K562 (cell line): ENCODE data around the gene BCKDK. TPM values are rescaled to one million over a fixed set of nuclear protein-coding genes. Genes with fewer than 3 reads are reported as not detected.

Experiments
- BRD9 ChIP-seq: fragments of 450-650 bp; IDR thresholded peaks from 2 replicates; pipeline ENCODE4 v1.6.1; 2018; ENCODE audit warnings: low read depth; ENCODE audit not compliant: partially characterized antibody
- CHD2 ChIP-seq: IDR thresholded peaks from 2 replicates; pipeline ENCODE4 v1.6.1; 2011; ENCODE audit warnings: low read depth, low read length
- KDM5B ChIP-seq: fragments of 200-600 bp; sonication (generic); IDR thresholded peaks from 2 replicates; pipeline ENCODE4 v1.6.1; 2012; ENCODE audit warnings: low read depth, mild to moderate bottlenecking, moderate library complexity, low read length, control low read depth, inconsistent platforms; ENCODE audit not compliant: insufficient replicate concordance
- MBD2 ChIP-seq: sonication (generic); IDR thresholded peaks from 2 replicates; pipeline ENCODE4 v1.6.1; 2016; ENCODE audit warnings: low read depth, borderline replicate concordance
- MEIS2 ChIP-seq: fragments of 450-650 bp; IDR thresholded peaks from 2 replicates; pipeline ENCODE4 v1.6.1; 2014; ENCODE audit warnings: mild to moderate bottlenecking; ENCODE audit not compliant: partially characterized antibody
- PHF20 ChIP-seq: fragments of 450-650 bp; IDR thresholded peaks from 2 replicates; pipeline ENCODE4 v1.6.1; 2018; ENCODE audit not compliant: partially characterized antibody
- RBM25 ChIP-seq: fragments of 200-400 bp; formaldehyde crosslinking; IDR thresholded peaks from 2 replicates; pipeline ENCODE4 v1.6.1; 2018; ENCODE audit warnings: low read length, low read depth, moderate library complexity; ENCODE audit not compliant: severe bottlenecking
- RFX7 ChIP-seq: fragments of 250-450 bp; sonication (Bioruptor Pico); IDR thresholded peaks from 2 replicates; pipeline ENCODE4 v1.5.1; 2021; ENCODE audit warnings: mild to moderate bottlenecking
- THRAP3 ChIP-seq: fragments of 450-650 bp; IDR thresholded peaks from 2 replicates; pipeline ENCODE4 v1.6.1; 2016; ENCODE audit warnings: mild to moderate bottlenecking, inconsistent platforms, borderline replicate concordance
- YY1 ChIP-seq, 3 experiments: IDR thresholded peaks; 2 replicates each; pipeline ENCODE4 v1.6.1; 2011; ENCODE audit warnings: low read length in 2 of 3, mild to moderate bottlenecking in 2 of 3, moderate library complexity in 2 of 3, borderline replicate concordance in 1 of 3, control low read depth in 1 of 3, low read depth in 1 of 3; ENCODE audit not compliant: insufficient read depth in 3 of 3, insufficient replicate concordance in 2 of 3, control insufficient read depth in 1 of 3, insufficient read length in 1 of 3; ENCODE audit errors: extremely low read depth in 1 of 3
- ZNF696 ChIP-seq: fragments of 250-450 bp; sonication (Bioruptor Pico); conservative IDR thresholded peaks from 2 replicates; pipeline ENCODE4 v1.4.0; 2020; ENCODE audit warnings: mild to moderate bottlenecking, moderate library complexity
- polyA plus RNA-seq, 8 experiments: library from polyadenylated mRNA; depleted of rRNA in 4 of 8; stranded (reverse) in 5 of 8; unstranded in 3 of 8; fragments of >200 nt; fragmentation: Nextera tagmentation in 2 of 8; fragmentation: Illumina TruSeq in 1 of 8; extraction: Ambion mirVana in 2 of 8; extraction: Trizol in 1 of 8; gene quantifications; 2 replicates each; pipeline versions ENCODE4 v1.2.1 to v1.2.3, GENCODE V29; 2011 to 2014; ENCODE audit warnings: inconsistent platforms in 1 of 8, missing spikeins in 1 of 8
- total RNA-seq, 7 experiments: library from RNA; depleted of rRNA in 6 of 7; stranded (reverse); fragments of >200 nt in 6 of 7; fragmentation: Illumina TruSeq in 2 of 7; extraction: Trizol in 2 of 7; gene quantifications; 2 replicates each; pipeline versions ENCODE4 v1.2.1 to v1.2.3, GENCODE V29; 2011 to 2021; ENCODE audit warnings: low replicate concordance in 1 of 7
- TF ChIP-seq, protein P1 (sequence below): sonication (generic); formaldehyde crosslinking; IDR thresholded peaks from 2 replicates; pipeline ENCODE4 v1.8.0; 2022; ENCODE audit warnings: mild to moderate bottlenecking, missing genetic modification reagents
- TF ChIP-seq, protein P2 (sequence below): sonication (generic); formaldehyde crosslinking; IDR thresholded peaks from 2 replicates; pipeline ENCODE4 v1.8.0; 2022; ENCODE audit warnings: missing genetic modification reagents, mild to moderate bottlenecking, moderate library complexity, borderline replicate concordance
- TF ChIP-seq, protein P3 (sequence below), 2 experiments: fragments of 450-650 bp in 1 of 2; sonication (generic) in 1 of 2; formaldehyde crosslinking in 1 of 2; IDR thresholded peaks; 2 replicates each; pipeline versions ENCODE4 v1.7.1 to v1.9.0; 2016 to 2022; ENCODE audit warnings: inconsistent platforms in 1 of 2, mild to moderate bottlenecking in 1 of 2, missing genetic modification reagents in 1 of 2

BCKDK gene
- total and polyA plus RNA-seq, 9 of the 15 experiments (the other 6 are each of a cell fraction or from before 2014, with no cell fraction given): 0.58 to 34.8 (median 13.1) TPM

DNA sequence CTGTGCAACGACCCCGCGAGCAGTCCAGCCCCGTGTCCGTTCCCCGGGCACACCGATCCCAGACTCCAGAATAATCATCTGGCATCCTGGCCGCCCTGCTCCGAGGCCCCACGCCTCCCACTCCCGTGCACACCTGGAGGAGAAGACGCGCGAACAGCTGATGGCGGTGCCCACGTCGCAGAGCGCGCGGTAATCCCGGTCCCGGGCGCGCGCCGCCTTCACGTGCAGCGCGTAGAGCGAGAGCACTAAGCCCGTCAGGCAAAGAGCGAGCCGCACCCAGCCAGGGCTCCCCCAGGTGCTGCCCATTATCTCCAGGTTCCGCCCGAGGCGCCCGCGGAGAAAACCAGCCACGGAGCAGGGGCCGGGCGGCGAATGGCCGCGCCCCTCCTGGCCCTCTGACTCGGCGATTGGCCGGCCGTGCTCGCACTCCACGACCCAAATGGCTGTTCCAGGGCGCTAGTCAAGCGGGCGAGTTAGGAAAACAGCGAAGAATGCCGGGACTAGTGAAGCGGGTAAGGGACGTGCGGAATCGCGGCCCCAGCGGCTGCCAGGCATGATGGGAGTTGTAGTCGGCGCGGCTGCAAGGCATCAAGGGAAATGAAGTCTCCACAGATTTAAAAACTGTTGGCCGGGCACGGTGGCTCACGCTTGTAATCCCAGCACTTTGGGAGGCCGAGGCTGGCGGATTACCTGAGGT lies 13.6 kb upstream of the BCKDK start, which contains the start of gene VKORC1 (continued):
- TF ChIP-seq BRD9: peak; percentile 10
- TF ChIP-seq CHD2: peak; percentile 14; the same call in 1 of the 2 replicates
- TF ChIP-seq RFX7: no peak
- peak; percentile 14 to 73 (median 68) for TF ChIP-seq YY1 (IDR thresholded peaks at IDR 0.05; ENCODE audit: borderline replicate concordance in 1 of 3, control insufficient read depth in 1 of 3, extremely low read depth in 1 of 3, insufficient read depth in 3 of 3, insufficient read length in 1 of 3, insufficient replicate concordance in 2 of 3, low read depth in 1 of 3, low read length in 2 of 3)
- TF ChIP-seq RBM25: peak; percentile 34
- TF ChIP-seq, protein P1, sequence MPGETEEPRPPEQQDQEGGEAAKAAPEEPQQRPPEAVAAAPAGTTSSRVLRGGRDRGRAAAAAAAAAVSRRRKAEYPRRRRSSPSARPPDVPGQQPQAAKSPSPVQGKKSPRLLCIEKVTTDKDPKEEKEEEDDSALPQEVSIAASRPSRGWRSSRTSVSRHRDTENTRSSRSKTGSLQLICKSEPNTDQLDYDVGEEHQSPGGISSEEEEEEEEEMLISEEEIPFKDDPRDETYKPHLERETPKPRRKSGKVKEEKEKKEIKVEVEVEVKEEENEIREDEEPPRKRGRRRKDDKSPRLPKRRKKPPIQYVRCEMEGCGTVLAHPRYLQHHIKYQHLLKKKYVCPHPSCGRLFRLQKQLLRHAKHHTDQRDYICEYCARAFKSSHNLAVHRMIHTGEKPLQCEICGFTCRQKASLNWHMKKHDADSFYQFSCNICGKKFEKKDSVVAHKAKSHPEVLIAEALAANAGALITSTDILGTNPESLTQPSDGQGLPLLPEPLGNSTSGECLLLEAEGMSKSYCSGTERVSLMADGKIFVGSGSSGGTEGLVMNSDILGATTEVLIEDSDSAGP (CRISPR knock-in tag): no peak
- no peak for TF ChIP-seq PHF20
- TF ChIP-seq THRAP3: no peak
- peak; percentile 76 for TF ChIP-seq KDM5B
- no peak for TF ChIP-seq ZNF696 (CRISPR knock-in tag)
- TF ChIP-seq MEIS2: peak; percentile 50
- TF ChIP-seq MBD2: peak; percentile 48; the same call in 1 of the 2 replicates
- TF ChIP-seq, protein P2, sequence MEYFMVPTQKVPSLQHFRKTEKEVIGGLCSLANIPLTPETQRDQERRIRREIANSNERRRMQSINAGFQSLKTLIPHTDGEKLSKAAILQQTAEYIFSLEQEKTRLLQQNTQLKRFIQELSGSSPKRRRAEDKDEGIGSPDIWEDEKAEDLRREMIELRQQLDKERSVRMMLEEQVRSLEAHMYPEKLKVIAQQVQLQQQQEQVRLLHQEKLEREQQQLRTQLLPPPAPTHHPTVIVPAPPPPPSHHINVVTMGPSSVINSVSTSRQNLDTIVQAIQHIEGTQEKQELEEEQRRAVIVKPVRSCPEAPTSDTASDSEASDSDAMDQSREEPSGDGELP (CRISPR knock-in tag): peak; percentile 98
- TF ChIP-seq, protein P3, sequence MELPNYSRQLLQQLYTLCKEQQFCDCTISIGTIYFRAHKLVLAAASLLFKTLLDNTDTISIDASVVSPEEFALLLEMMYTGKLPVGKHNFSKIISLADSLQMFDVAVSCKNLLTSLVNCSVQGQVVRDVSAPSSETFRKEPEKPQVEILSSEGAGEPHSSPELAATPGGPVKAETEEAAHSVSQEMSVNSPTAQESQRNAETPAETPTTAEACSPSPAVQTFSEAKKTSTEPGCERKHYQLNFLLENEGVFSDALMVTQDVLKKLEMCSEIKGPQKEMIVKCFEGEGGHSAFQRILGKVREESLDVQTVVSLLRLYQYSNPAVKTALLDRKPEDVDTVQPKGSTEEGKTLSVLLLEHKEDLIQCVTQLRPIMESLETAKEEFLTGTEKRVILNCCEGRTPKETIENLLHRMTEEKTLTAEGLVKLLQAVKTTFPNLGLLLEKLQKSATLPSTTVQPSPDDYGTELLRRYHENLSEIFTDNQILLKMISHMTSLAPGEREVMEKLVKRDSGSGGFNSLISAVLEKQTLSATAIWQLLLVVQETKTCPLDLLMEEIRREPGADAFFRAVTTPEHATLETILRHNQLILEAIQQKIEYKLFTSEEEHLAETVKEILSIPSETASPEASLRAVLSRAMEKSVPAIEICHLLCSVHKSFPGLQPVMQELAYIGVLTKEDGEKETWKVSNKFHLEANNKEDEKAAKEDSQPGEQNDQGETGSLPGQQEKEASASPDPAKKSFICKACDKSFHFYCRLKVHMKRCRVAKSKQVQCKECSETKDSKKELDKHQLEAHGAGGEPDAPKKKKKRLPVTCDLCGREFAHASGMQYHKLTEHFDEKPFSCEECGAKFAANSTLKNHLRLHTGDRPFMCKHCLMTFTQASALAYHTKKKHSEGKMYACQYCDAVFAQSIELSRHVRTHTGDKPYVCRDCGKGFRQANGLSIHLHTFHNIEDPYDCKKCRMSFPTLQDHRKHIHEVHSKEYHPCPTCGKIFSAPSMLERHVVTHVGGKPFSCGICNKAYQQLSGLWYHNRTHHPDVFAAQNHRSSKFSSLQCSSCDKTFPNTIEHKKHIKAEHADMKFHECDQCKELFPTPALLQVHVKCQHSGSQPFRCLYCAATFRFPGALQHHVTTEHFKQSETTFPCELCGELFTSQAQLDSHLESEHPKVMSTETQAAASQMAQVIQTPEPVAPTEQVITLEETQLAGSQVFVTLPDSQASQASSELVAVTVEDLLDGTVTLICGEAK (IDR thresholded peaks at IDR 0.05): 0 out of 2 replicates have a peak, but pooled peaks have one; percentile 63
- TF ChIP-seq, protein P3 (CRISPR knock-in tag; IDR thresholded peaks at IDR 0.05): no peak
